HepG2 (cell line): Measurements from ENCODE around the gene KRTAP5-1. TPM values are rescaled to one million over a fixed set of nuclear protein-coding genes. Genes with fewer than 3 reads are reported as not detected.

Experiments
- ATAC-seq: fragments of 200-7000 bp; cut with Tn5 transposase; 3 replicates; pipeline ENCODE4 v1.9.1; 2020; ENCODE audit warnings: mild to moderate bottlenecking, moderate library complexity
- BruUV-seq: library from RNA; stranded (reverse); fragments of 400-500 nt; replicated peaks from 2 replicates; lab custom pipeline; 2021; lab: Mats Ljungman, UMichigan
- CTCF ChIA-PET: fragments of 300-600 bp; formaldehyde crosslinking; extraction: SDS; loops from one replicate; lab custom pipeline; 2021; ENCODE audit warnings: low total read pairs, inconsistent platforms, low intra/inter-chr PET ratio; lab: Yijun Ruan, JAX
- POLR2A ChIA-PET: fragments of 350-600 bp; sonication (Branson Sonifier 250); formaldehyde crosslinking; loops from one replicate; lab custom pipeline; 2020; ENCODE audit warnings: antibody characterized with exemption, inconsistent platforms; lab: Yijun Ruan, JAX
- DNase-seq: peaks from one replicate; pipeline ENCODE4 v3.0.0-alpha.2; 2015; ENCODE audit warnings: low spot score
- FAIRE-seq: peaks from 3 replicates; lab custom pipeline; 2011; peaks lifted over from hg19 to GRCh38; lab: Jason Lieb, UNC
- H2AFZ ChIP-seq: one replicate; pipeline ENCODE4 v1.6.1; 2011; ENCODE audit warnings: low read length, inconsistent platforms
- H3K27ac ChIP-seq: fragments of 300-600 bp; 3 replicates; pipeline ENCODE4 v1.8.0; 2011; ENCODE audit warnings: mixed run types, mild to moderate bottlenecking, mixed read lengths, low read length, inconsistent platforms; ENCODE audit not compliant: insufficient read depth; ENCODE audit errors: extremely low read length
- H3K27me3 ChIP-seq, 2 experiments: fragments of 200-600 bp in 1 of 2; 2 replicates in 1 of 2; 3 replicates in 1 of 2; pipeline versions ENCODE4 v1.6.0 to v1.8.0; 2011; ENCODE audit warnings: low read length in 2 of 2, mild to moderate bottlenecking in 2 of 2, moderate library complexity in 2 of 2, inconsistent platforms in 1 of 2; ENCODE audit not compliant: insufficient read depth in 2 of 2, control insufficient read depth in 1 of 2
- H3K36me3 ChIP-seq, 2 experiments: fragments of 200-600 bp in 1 of 2; replicated peaks in 1 of 2; 2 replicates in 1 of 2; 3 replicates in 1 of 2; pipeline versions ENCODE4 v1.5.1 to v1.8.0; 2011; ENCODE audit warnings: low read length in 2 of 2, inconsistent platforms in 1 of 2; ENCODE audit not compliant: insufficient read depth in 2 of 2, control insufficient read depth in 1 of 2
- H3K4me1 ChIP-seq: 2 replicates; pipeline ENCODE4 v1.5.1; 2012; ENCODE audit warnings: low read length, inconsistent platforms; ENCODE audit not compliant: insufficient read depth
- H3K4me2 ChIP-seq: 2 replicates; pipeline ENCODE4 v1.6.0; 2011; ENCODE audit warnings: low read depth, low read length, inconsistent platforms
- H3K4me3 ChIP-seq, 3 experiments: fragments of 200-600 bp in 1 of 3; sonication (generic), shearing (Covaris generic) in 1 of 3; replicated peaks in 1 of 3; 2 replicates each; pipeline ENCODE4 v1.5.1; 2011 to 2016; ENCODE audit warnings: low read length in 3 of 3, inconsistent platforms in 2 of 3, low read depth in 2 of 3, mild to moderate bottlenecking in 2 of 3, control low read depth in 1 of 3, mixed read lengths in 1 of 3; ENCODE audit not compliant: insufficient read depth in 1 of 3
- H3K79me2 ChIP-seq: one replicate; pipeline ENCODE4 v1.6.1; 2011; ENCODE audit warnings: low read length, inconsistent platforms; ENCODE audit not compliant: insufficient read depth
- H3K9ac ChIP-seq: 2 replicates; pipeline ENCODE4 v1.6.0; 2011; ENCODE audit warnings: mild to moderate bottlenecking, low read depth, low read length, inconsistent platforms; ENCODE audit not compliant: insufficient read depth
- H3K9me3 ChIP-seq: 2 replicates; pipeline ENCODE4 v1.5.1; 2012; ENCODE audit warnings: mild to moderate bottlenecking, low read length
- H4K20me1 ChIP-seq: 2 replicates; pipeline ENCODE4 v1.6.0; 2011; ENCODE audit warnings: inconsistent platforms, mild to moderate bottlenecking, low read length, moderate library complexity; ENCODE audit not compliant: insufficient read depth
- BCL3 ChIP-seq: sonication (generic); formaldehyde crosslinking; IDR thresholded peaks from 2 replicates; pipeline ENCODE4 v1.5.1; 2020; ENCODE audit warnings: mild to moderate bottlenecking, missing genetic modification reagents, moderate library complexity
- CSRNP1 ChIP-seq: sonication (generic); formaldehyde crosslinking; IDR thresholded peaks from 2 replicates; pipeline ENCODE4 v1.8.1; 2023; ENCODE audit warnings: mild to moderate bottlenecking, missing genetic modification reagents
- KDM1A ChIP-seq: IDR thresholded peaks from 2 replicates; pipeline ENCODE4 v1.6.1; 2016; ENCODE audit warnings: missing compliant biosample characterization
- KDM2A ChIP-seq: sonication (generic); formaldehyde crosslinking; IDR thresholded peaks from 2 replicates; pipeline ENCODE4 v1.4.0; 2020; ENCODE audit warnings: low read depth, missing genetic modification reagents, borderline replicate concordance
- MAF1 ChIP-seq: sonication (generic); formaldehyde crosslinking; IDR thresholded peaks from 2 replicates; pipeline ENCODE4 v1.5.0; 2020; ENCODE audit warnings: missing genetic modification reagents, borderline replicate concordance
- MAFK ChIP-seq, 2 experiments: IDR thresholded peaks in 1 of 2; conservative IDR thresholded peaks in 1 of 2; 2 replicates each; pipeline ENCODE4 v1.6.1; 2011; ENCODE audit warnings: improper control_type of control experiment in 2 of 2, low read length in 2 of 2
- POLR2AphosphoS5 ChIP-seq: IDR thresholded peaks from 2 replicates; pipeline ENCODE4 v1.6.1; 2012; ENCODE audit warnings: low read depth, low read length
- REST ChIP-seq, 2 experiments: IDR thresholded peaks; 2 replicates each; pipeline ENCODE4 v1.6.1; 2011 to 2012; ENCODE audit warnings: low read length in 2 of 2, borderline replicate concordance in 1 of 2, low read depth in 1 of 2, mild to moderate bottlenecking in 1 of 2, moderate library complexity in 1 of 2
- THAP8 ChIP-seq: sonication (generic); formaldehyde crosslinking; IDR thresholded peaks from 2 replicates; pipeline ENCODE4 v1.5.1; 2020; ENCODE audit warnings: missing genetic modification reagents, mild to moderate bottlenecking, borderline replicate concordance
- ZEB1 ChIP-seq: IDR thresholded peaks from 2 replicates; pipeline ENCODE4 v1.6.1; 2012; ENCODE audit warnings: mild to moderate bottlenecking, low read depth, inconsistent platforms; ENCODE audit not compliant: insufficient replicate concordance
- ZNF230 ChIP-seq: sonication (generic); formaldehyde crosslinking; IDR thresholded peaks from 2 replicates; pipeline ENCODE4 v1.4.0; 2020; ENCODE audit warnings: mild to moderate bottlenecking, missing genetic modification reagents
- ZNF652 ChIP-seq: IDR thresholded peaks from 2 replicates; pipeline ENCODE4 v1.6.1; 2016; ENCODE audit warnings: low read depth, borderline replicate concordance
- WGBS: methylation state at CpG from one replicate; pipeline ENCODE4 v1.1.6; 2017; ENCODE audit warnings: low lambda C conversion rate; 5-methylcytosine and 5-hydroxymethylcytosine counted together
- in situ Hi-C: cut with HindIII; loops from 2 replicates; pipeline ENCODE4 v1.10.0; 2017; ENCODE audit warnings: low pct_unique_long_range_greater_than_20kb; ENCODE audit not compliant: extremely low pct_ligation_motif_present
- intact Hi-C: fragments of 100-400 bp; cut with micrococcal nuclease; formaldehyde crosslinking; loops from one replicate; pipeline ENCODE4 v1.10.0; 2022; ENCODE audit not compliant: unreplicated experiment
- polyA plus RNA-seq, 8 experiments: library from polyadenylated mRNA; depleted of rRNA in 3 of 8; stranded (reverse) in 7 of 8; unstranded in 1 of 8; fragments of >200 nt; fragmentation: Illumina TruSeq in 4 of 8; extraction: Trizol in 4 of 8; gene quantifications; 2 replicates each; pipeline versions ENCODE4 v1.2.1 to v1.2.3, GENCODE V29; 2011 to 2016; ENCODE audit warnings: low read depth in 4 of 8, missing spikeins in 1 of 8, mixed read lengths in 1 of 8; ENCODE audit not compliant: insufficient read depth in 1 of 8
- total RNA-seq, 5 experiments: library from RNA; depleted of rRNA; stranded (reverse); fragments of >200 nt; fragmentation: Illumina TruSeq; extraction: Trizol; gene quantifications; 2 replicates each; pipeline ENCODE4 v1.2.3, GENCODE V29; 2016; ENCODE audit warnings: low read depth in 1 of 5

Gene KRTAP5-1
- total and polyA plus RNA-seq, 2 of the 13 experiments (the other 11 are each of a cell fraction or from before 2014, with no cell fraction given), result not detected

- no peak for TF ChIP-seq CSRNP1
- TF ChIP-seq KDM2A (CRISPR knock-in tag), result peak; percentile 45; the same call in 1 of the 2 replicates
- no peak for TF ChIP-seq BCL3 (CRISPR knock-in tag)
- TF ChIP-seq KDM1A (CRISPR knock-in tag), result no peak
- TF ChIP-seq THAP8, result no peak
- TF ChIP-seq ZNF230 (CRISPR knock-in tag), result no peak
- no peak for TF ChIP-seq ZNF652
- TF ChIP-seq ZEB1, result no peak
Observed at GRCh38 chr11:1572197-1573076, 12.6 kb downstream of the KRTAP5-1 start, which contains the start of gene DUSP8 (continued).

- H3K79me2 ChIP-seq, result no peaks in the 10 kb centered on the region
- H3K27ac ChIP-seq, result no peak overlapping the region
- ATAC-seq (no peak), DNase-seq (no peak), FAIRE-seq (no peak)
- ChIA-PET POLR2A (no interaction called here), CTCF (no interaction called here)
- intact Hi-C loops, result no loop called here
- H3K4me2 ChIP-seq, result peak overlapping the region; percentile 93
- H3K4me3 ChIP-seq, result peak overlapping the region in 2 of 3 experiments; percentile 72 to 78; a peak in 3 of 6 replicates
- H3K4me1 ChIP-seq, result peaks cover 47% of the 10 kb centered on the region
- H3K36me3 ChIP-seq, result no peaks in the 10 kb centered on the region
- H3K9ac ChIP-seq, result peak overlapping the region; percentile 84; the same call in 1 of the 2 replicates
- H3K27me3 ChIP-seq, result peaks cover 1 to 17% of the 10 kb centered on the region in 2 experiments; a peak in 3 of 5 replicates
- WGBS, result no CpG with 5 or more reads among the region's 91 CpGs
- no peaks in the 10 kb centered on the region for H3K9me3 ChIP-seq
- H2AFZ ChIP-seq, result no peak overlapping the region
- BruUV-seq, result no TSS peak
- H4K20me1 ChIP-seq, result peaks cover 33% of the 10 kb centered on the region; the same call in 1 of the 2 replicates
- TF ChIP-seq POLR2AphosphoS5 (no peak), MAF1 (no peak), MAFK (conservative IDR thresholded peaks at IDR 0.05 in 1 of 2, IDR thresholded peaks at IDR 0.05 in 1 of 2; ENCODE audit: low read length in 2 of 2) (no peak), REST (IDR thresholded peaks at IDR 0.05; ENCODE audit: borderline replicate concordance in 1 of 2, low read depth in 1 of 2, low read length in 2 of 2) (no peak)
- TF ChIP-seq, all 625 proteins: peak for 0
- in situ Hi-C loops, result no loop called here
Observed at GRCh38 chr11:1571760-1572196, 13.3 kb downstream of the KRTAP5-1 start.
